ENCODE measurements around the gene CDIPT.
"Not testable (repeated sequence)": the region's sequence is repeated elsewhere in the genome, so short reads cannot be mapped to it uniquely, and the experiment has no call there.

CDIPT gene

DNA sequence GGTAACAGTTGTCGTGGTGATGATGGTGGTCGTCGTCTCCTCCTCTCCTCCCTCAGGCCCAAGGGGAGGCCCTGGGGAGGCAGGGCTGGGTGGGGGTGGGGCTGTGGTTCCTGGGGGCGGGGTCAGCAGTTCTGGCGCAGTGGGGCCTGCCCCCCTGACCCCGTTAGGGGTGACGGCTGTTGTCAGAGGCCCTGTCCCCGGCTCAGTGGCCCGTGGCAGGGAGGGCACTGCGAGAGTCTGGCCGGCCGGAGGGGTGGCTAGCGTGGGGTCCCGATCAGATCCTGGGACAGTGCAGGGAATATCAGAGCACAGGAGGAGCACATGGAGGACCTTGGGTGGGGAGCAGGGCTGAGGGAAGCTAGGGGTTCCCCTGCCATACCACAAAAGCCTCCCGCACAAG, 33.8 kb upstream of the CDIPT start:
- Histone ChIP-seq H3K4me1 (ENCODE audit: insufficient read depth, poor library complexity, severe bottlenecking) (no peaks in the 10 kb centered on the region), H3K27me3 (ENCODE audit: insufficient read depth, poor library complexity, severe bottlenecking) (no peaks in the 10 kb centered on the region), H3K4me3 (ENCODE audit: severe bottlenecking) (no peak overlapping the region), H3K36me3 (ENCODE audit: low read depth) (no peaks in the 10 kb centered on the region), H3K9me3 (ENCODE audit: severe bottlenecking) (no peaks in the 10 kb centered on the region), H3K27ac (ENCODE audit: poor library complexity, severe bottlenecking) (no peak overlapping the region)
- TF ChIP-seq, protein P1, sequence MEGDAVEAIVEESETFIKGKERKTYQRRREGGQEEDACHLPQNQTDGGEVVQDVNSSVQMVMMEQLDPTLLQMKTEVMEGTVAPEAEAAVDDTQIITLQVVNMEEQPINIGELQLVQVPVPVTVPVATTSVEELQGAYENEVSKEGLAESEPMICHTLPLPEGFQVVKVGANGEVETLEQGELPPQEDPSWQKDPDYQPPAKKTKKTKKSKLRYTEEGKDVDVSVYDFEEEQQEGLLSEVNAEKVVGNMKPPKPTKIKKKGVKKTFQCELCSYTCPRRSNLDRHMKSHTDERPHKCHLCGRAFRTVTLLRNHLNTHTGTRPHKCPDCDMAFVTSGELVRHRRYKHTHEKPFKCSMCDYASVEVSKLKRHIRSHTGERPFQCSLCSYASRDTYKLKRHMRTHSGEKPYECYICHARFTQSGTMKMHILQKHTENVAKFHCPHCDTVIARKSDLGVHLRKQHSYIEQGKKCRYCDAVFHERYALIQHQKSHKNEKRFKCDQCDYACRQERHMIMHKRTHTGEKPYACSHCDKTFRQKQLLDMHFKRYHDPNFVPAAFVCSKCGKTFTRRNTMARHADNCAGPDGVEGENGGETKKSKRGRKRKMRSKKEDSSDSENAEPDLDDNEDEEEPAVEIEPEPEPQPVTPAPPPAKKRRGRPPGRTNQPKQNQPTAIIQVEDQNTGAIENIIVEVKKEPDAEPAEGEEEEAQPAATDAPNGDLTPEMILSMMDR (IDR thresholded peaks at IDR 0.05; ENCODE audit: poor library complexity, severe bottlenecking): no peak
- DNase-seq (ENCODE audit: low spot score) (no peak), ATAC-seq (ENCODE audit: low read depth) (no peak)

DNA sequence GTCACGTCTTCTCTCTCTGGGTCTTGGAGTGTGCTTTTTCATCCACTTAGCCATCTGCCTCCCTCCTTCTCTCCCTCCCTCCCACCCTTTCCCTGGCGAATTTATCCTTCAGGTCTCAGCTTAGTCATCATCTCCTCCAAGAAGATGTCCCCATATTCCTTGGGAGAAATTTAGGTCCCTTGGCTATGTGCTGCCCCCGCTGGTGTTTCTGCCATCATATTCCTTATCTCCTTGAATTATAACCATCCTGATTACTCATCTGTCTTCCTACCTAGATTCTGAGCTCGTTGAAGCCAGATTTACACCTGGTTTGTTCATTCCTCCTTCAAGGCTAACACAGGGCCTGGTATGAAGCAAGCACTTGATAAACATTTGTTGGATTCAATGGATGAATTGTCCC, 31.3 kb upstream of the CDIPT start:
- no peaks in the 10 kb centered on the region for H3K27me3 ChIP-seq (ENCODE audit: insufficient read depth, poor library complexity, severe bottlenecking)
- TF ChIP-seq, protein P1 (IDR thresholded peaks at IDR 0.05; ENCODE audit: poor library complexity, severe bottlenecking): no peak
- DNase-seq (ENCODE audit: low spot score) (no peak), ATAC-seq (ENCODE audit: low read depth) (no peak)
- no peaks in the 10 kb centered on the region for H3K36me3 ChIP-seq (ENCODE audit: low read depth)
- H3K4me3 ChIP-seq (ENCODE audit: severe bottlenecking): no peak overlapping the region
- H3K27ac ChIP-seq (ENCODE audit: poor library complexity, severe bottlenecking): no peak overlapping the region
- no peaks in the 10 kb centered on the region for H3K4me1 ChIP-seq (ENCODE audit: insufficient read depth, poor library complexity, severe bottlenecking)
- no peaks in the 10 kb centered on the region for H3K9me3 ChIP-seq (ENCODE audit: severe bottlenecking)

DNA sequence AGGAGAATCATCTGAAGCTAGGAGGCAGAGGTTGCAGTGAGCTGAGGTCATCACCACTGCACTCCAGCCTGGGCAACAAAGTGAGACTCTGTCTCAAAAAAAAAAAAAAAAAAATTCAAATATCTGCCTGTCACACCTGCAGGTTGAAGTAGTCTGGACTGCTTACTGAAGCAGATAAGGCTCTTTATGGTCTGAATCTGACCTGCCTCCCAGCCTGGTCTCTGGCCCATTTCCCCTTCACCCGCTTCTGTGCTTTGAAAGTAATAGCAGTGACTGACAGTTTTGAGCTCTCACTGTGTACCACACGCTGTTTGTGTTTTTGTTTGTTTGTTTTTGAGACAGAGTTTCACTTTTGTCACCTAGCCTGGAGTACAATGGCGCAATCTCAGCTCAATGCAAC, 30.5 kb upstream of the CDIPT start:
- no peak for DNase-seq (ENCODE audit: low spot score)
- H3K27me3 ChIP-seq (ENCODE audit: insufficient read depth, poor library complexity, severe bottlenecking): no peaks in the 10 kb centered on the region
- no peaks in the 10 kb centered on the region for H3K4me1 ChIP-seq (ENCODE audit: insufficient read depth, poor library complexity, severe bottlenecking)
- no peak overlapping the region for H3K4me3 ChIP-seq (ENCODE audit: severe bottlenecking)
- ATAC-seq (ENCODE audit: low read depth): no peak
- TF ChIP-seq, protein P1 (IDR thresholded peaks at IDR 0.05; ENCODE audit: poor library complexity, severe bottlenecking): no peak
- no peaks in the 10 kb centered on the region for H3K36me3 ChIP-seq (ENCODE audit: low read depth)
- no peak overlapping the region for H3K27ac ChIP-seq (ENCODE audit: poor library complexity, severe bottlenecking)
- H3K9me3 ChIP-seq (ENCODE audit: severe bottlenecking): no peaks in the 10 kb centered on the region

DNA sequence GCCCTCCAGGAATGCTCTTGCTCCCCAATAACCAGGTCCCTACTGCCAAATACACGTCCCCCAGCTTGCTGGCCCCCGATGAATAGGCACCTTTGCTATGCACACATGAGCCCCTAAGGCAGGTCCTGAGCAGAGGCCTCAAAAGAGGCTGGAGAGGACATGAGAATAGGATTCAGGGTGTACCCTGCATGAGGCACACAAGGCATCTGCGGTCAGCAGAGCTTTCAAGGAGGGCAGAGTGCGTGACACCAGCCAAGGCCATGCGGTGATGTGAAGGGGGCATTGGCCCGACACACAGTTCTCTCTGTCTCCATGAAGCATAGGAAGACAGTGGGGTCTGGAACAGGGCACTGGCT, 29.4 kb upstream of the CDIPT start:
- TF ChIP-seq, protein P1 (IDR thresholded peaks at IDR 0.05; ENCODE audit: poor library complexity, severe bottlenecking): no peak
- ATAC-seq (ENCODE audit: low read depth) (no peak), DNase-seq (ENCODE audit: low spot score) (no peak)
- Histone ChIP-seq H3K9me3 (ENCODE audit: severe bottlenecking) (no peaks in the 10 kb centered on the region), H3K27ac (ENCODE audit: poor library complexity, severe bottlenecking) (no peak overlapping the region), H3K27me3 (ENCODE audit: insufficient read depth, poor library complexity, severe bottlenecking) (no peaks in the 10 kb centered on the region), H3K36me3 (ENCODE audit: low read depth) (no peaks in the 10 kb centered on the region), H3K4me1 (ENCODE audit: insufficient read depth, poor library complexity, severe bottlenecking) (no peaks in the 10 kb centered on the region), H3K4me3 (ENCODE audit: severe bottlenecking) (no peak overlapping the region)

DNA sequence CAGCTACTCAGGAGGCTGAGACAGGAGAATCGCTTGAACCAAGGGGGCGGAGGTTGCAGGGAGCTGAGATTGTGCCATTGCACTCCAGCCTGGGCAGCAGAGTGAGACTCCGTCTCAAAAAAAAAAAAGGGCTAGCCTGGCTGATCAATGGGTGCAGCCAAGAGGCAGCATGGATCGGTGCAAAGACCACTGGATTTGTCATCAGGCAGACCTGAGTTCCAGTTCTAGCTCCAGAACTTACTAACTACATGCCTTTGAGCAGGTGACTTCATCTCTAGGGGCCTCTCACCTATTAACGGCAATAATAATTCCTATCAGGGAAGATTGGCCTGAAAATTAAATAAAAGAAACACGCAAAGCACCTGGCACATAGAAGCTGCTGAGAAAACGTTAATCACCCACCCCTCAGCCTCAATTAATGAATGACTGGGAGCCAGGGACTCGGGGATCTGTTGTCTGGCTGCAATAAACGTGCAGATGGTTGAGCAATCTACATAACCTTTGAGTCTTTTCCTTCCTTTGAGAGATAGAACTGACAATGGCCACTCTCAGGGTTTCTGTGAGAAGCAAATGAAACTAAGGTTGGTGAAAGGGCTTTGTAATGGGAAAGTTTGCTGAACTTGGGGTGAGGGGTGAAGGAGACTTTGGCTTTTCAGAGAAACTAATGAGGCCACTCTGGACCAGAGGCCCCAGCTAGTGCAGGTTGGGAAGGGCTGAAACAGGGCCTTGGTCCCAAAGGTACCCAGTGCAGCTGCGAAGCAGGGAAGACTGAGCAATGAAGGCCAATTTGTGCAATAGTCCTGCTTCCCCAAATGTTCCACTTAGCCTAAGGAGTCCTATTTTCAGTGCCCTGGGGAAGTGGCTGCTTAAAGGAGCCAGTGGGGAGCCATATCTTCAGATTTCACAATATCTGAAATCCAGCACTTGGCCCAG, 28.8 kb upstream of the CDIPT start:
- no peak for ATAC-seq (ENCODE audit: low read depth)
- DNase-seq (ENCODE audit: low spot score): no peak
- no peaks in the 10 kb centered on the region for H3K4me1 ChIP-seq (ENCODE audit: insufficient read depth, poor library complexity, severe bottlenecking)
- H3K9me3 ChIP-seq (ENCODE audit: severe bottlenecking): no peaks in the 10 kb centered on the region
- TF ChIP-seq, protein P1 (IDR thresholded peaks at IDR 0.05; ENCODE audit: poor library complexity, severe bottlenecking): no peak
- no peaks in the 10 kb centered on the region for H3K36me3 ChIP-seq (ENCODE audit: low read depth)
- H3K4me3 ChIP-seq (ENCODE audit: severe bottlenecking): no peak overlapping the region
- H3K27me3 ChIP-seq (ENCODE audit: insufficient read depth, poor library complexity, severe bottlenecking): no peaks in the 10 kb centered on the region
- H3K27ac ChIP-seq (ENCODE audit: poor library complexity, severe bottlenecking): no peak overlapping the region

DNA sequence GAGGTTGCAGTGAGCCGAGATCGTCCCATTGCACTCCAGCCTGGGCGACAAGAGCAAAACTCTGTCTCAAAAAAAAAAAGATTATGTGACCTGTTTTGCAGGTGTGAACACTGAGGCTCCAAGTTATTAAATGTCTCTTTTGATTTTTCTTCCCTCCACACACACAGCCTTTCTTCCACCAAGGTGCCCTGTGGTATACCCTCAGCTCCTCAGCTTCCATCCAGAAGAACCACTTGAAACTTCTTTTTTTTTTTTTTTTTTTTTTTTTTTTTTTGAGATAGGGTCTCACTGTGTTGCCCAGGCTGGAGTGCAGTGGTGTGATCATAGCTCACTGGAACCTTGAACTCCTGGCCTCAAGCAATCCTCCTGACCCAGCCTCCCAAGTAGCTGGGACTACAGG, 26.3 kb upstream of the CDIPT start:
- H3K27ac ChIP-seq (ENCODE audit: poor library complexity, severe bottlenecking); H3K36me3 ChIP-seq (ENCODE audit: low read depth); ATAC-seq (ENCODE audit: low read depth); H3K4me1 ChIP-seq (ENCODE audit: insufficient read depth, poor library complexity, severe bottlenecking); H3K9me3 ChIP-seq (ENCODE audit: severe bottlenecking); H3K27me3 ChIP-seq (ENCODE audit: insufficient read depth, poor library complexity, severe bottlenecking); DNase-seq (ENCODE audit: low spot score); H3K4me3 ChIP-seq (ENCODE audit: severe bottlenecking): not testable (repeated sequence)
